ENCODE results near the gene VAMP1.

DNA sequence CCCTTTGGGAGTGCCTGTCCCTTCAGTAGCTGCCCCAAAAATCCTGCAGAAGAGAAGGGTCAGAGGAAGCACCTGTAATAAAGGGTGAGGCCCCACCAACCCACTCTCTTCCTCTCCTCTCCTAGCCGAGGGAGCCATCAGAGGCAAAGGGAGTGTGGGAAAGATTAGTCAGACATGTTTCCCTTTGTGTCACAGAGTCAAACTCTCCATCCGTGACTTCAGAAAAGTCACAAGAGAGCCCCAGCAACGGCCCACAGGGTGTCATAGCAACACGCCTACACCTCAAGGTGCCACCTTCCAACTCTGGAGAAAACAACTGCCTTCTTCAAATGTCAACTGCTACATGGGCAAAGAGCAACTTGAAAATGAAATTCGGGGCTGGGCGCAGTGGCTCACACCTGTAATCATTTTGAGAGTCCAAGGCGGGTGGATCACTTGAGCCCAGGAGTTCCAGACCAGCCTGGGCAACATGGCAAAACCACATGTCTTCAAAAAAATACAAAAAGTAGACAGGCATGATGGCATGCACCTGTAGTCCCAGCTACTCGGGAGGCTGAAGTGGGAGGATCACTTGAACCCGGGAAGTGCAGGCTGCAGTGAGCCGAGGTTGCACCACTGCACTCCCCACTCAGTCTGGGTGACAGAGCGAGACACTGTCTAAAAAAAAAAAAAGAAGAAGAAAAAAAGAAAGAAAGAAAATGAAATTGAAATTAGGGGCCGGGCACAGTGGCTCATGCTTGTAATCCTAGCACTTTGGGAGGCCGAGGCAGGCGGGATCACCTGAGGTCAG lies 43.4 kb downstream of the VAMP1 start:
- TF ChIP-seq, protein P1, sequence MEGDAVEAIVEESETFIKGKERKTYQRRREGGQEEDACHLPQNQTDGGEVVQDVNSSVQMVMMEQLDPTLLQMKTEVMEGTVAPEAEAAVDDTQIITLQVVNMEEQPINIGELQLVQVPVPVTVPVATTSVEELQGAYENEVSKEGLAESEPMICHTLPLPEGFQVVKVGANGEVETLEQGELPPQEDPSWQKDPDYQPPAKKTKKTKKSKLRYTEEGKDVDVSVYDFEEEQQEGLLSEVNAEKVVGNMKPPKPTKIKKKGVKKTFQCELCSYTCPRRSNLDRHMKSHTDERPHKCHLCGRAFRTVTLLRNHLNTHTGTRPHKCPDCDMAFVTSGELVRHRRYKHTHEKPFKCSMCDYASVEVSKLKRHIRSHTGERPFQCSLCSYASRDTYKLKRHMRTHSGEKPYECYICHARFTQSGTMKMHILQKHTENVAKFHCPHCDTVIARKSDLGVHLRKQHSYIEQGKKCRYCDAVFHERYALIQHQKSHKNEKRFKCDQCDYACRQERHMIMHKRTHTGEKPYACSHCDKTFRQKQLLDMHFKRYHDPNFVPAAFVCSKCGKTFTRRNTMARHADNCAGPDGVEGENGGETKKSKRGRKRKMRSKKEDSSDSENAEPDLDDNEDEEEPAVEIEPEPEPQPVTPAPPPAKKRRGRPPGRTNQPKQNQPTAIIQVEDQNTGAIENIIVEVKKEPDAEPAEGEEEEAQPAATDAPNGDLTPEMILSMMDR (conservative IDR thresholded peaks at IDR 0.05) = no peak
- no peak for TF ChIP-seq EZH2 (IDR thresholded peaks at IDR 0.05; ENCODE audit: low read depth)
